Suprapubic skin (tissue), 4 donors: ENCODE results near the gene THSD7A. TPM values are rescaled to one million over a fixed set of nuclear protein-coding genes. Genes with fewer than 3 reads are reported as not detected.

ENCODE experiments used
- DNase-seq, 2 donors: peaks; one replicate each; pipeline ENCODE4 v3.0.0-alpha.2; 2019; ENCODE audit warnings: low spot score in 2 of 2
- H3K27ac ChIP-seq: fragments of 200-600 bp; sonication (generic); one replicate; pipeline ENCODE4 v1.5.1; 2019
- H3K27me3 ChIP-seq: fragments of 200-600 bp; sonication (generic); one replicate; pipeline ENCODE4 v1.5.1; 2019
- H3K36me3 ChIP-seq: fragments of 200-600 bp; sonication (generic); one replicate; pipeline ENCODE4 v1.5.1; 2019
- H3K4me1 ChIP-seq: fragments of 200-600 bp; sonication (generic); one replicate; pipeline ENCODE4 v1.5.1; 2019
- H3K4me3 ChIP-seq: fragments of 200-600 bp; sonication (generic); one replicate; pipeline ENCODE4 v1.5.1; 2019; ENCODE audit warnings: mild to moderate bottlenecking
- H3K9me3 ChIP-seq: fragments of 200-600 bp; sonication (generic); one replicate; pipeline ENCODE4 v1.5.1; 2019
- CTCF ChIP-seq, 2 donors: fragments of 200-600 bp in 1 of 2; fragments of 450-650 bp in 1 of 2; sonication (generic) in 1 of 2; IDR thresholded peaks; one replicate each; pipeline ENCODE4 v1.5.1; 2016 to 2019; ENCODE audit warnings: antibody characterized with exemption in 2 of 2, mild to moderate bottlenecking in 1 of 2, moderate library complexity in 1 of 2
- EP300 ChIP-seq: sonication (generic); formaldehyde crosslinking; IDR thresholded peaks from one replicate; pipeline ENCODE4 v1.6.1; 2017; ENCODE audit warnings: antibody characterized with exemption
- POLR2A ChIP-seq, 2 donors: fragments of 450-650 bp; IDR thresholded peaks; one replicate each; pipeline ENCODE4 v1.6.1; 2017; ENCODE audit warnings: antibody characterized with exemption in 2 of 2, mild to moderate bottlenecking in 2 of 2, moderate library complexity in 2 of 2
- POLR2AphosphoS5 ChIP-seq, 3 donors: sonication (generic); formaldehyde crosslinking; IDR thresholded peaks; one replicate each; pipeline ENCODE4 v1.6.1; 2017; ENCODE audit warnings: antibody characterized with exemption in 3 of 3
- WGBS: methylation state at CpG from one replicate; pipeline ENCODE4 v1.1.5; 2018; 5-methylcytosine and 5-hydroxymethylcytosine counted together
- total RNA-seq, 4 donors: library from RNA; depleted of rRNA; stranded (reverse); fragments of >200 nt; gene quantifications; one replicate each; pipeline ENCODE4 v1.1.0, GENCODE V29; 2016

Gene THSD7A
- total RNA-seq, 4 donors from 2014 or later = 0.42 to 5.4 (median 1.2) TPM

GRCh38 chr7:11638011-11638774 is 193.8 kb downstream of the THSD7A start:
- WGBS = 28% methylated on average over 4 of the region's 4 CpGs

GRCh38 chr7:11636274-11636673 is 195.7 kb downstream of the THSD7A start:
- DNase-seq = no peak
- no peak for TF ChIP-seq POLR2AphosphoS5 (IDR thresholded peaks at IDR 0.05)
- TF ChIP-seq POLR2A (IDR thresholded peaks at IDR 0.05) = no peak
- no peak for TF ChIP-seq EP300
- no peak for TF ChIP-seq CTCF (IDR thresholded peaks at IDR 0.05)
- Histone ChIP-seq H3K36me3 (no peaks in the 10 kb centered on the region), H3K4me3 (no peak overlapping the region), H3K9me3 (no peaks in the 10 kb centered on the region), H3K27ac (no peak overlapping the region), H3K4me1 (no peaks in the 10 kb centered on the region), H3K27me3 (no peaks in the 10 kb centered on the region)
- WGBS = 98% methylated on average over 11 of the region's 19 CpGs

More at GRCh38 chr7:11638011-11638774, 193.8 kb downstream of the THSD7A start:
- Histone ChIP-seq H3K27me3 (no peaks in the 10 kb centered on the region), H3K9me3 (no peaks in the 10 kb centered on the region), H3K27ac (no peak overlapping the region), H3K36me3 (no peaks in the 10 kb centered on the region), H3K4me3 (no peak overlapping the region), H3K4me1 (no peaks in the 10 kb centered on the region)
- TF ChIP-seq POLR2AphosphoS5 (IDR thresholded peaks at IDR 0.05) = no peak
- no peak for TF ChIP-seq EP300
- no peak for TF ChIP-seq POLR2A (IDR thresholded peaks at IDR 0.05)
- no peak for TF ChIP-seq CTCF (IDR thresholded peaks at IDR 0.05)
- DNase-seq = no peak

- Histone ChIP-seq H3K36me3 (no peaks in the 10 kb centered on the region), H3K9me3 (no peaks in the 10 kb centered on the region), H3K27me3 (no peaks in the 10 kb centered on the region), H3K27ac (no peak overlapping the region), H3K4me3 (no peak overlapping the region), H3K4me1 (no peaks in the 10 kb centered on the region)
- TF ChIP-seq EP300 (no peak), POLR2A (IDR thresholded peaks at IDR 0.05) (no peak), CTCF (IDR thresholded peaks at IDR 0.05) (no peak), POLR2AphosphoS5 (IDR thresholded peaks at IDR 0.05) (no peak)
- DNase-seq = no peak
- WGBS = 74% methylated on average over 1 of the region's 1 CpG
These were observed 198.7 kb downstream of the THSD7A start for GRCh38 chr7:11633310-11633709.

GRCh38 chr7:11630355-11630754 is 201.6 kb downstream of the THSD7A start:
- Histone ChIP-seq H3K4me3 (no peak overlapping the region), H3K36me3 (no peaks in the 10 kb centered on the region), H3K9me3 (no peaks in the 10 kb centered on the region), H3K4me1 (no peaks in the 10 kb centered on the region), H3K27me3 (no peaks in the 10 kb centered on the region), H3K27ac (no peak overlapping the region)
- DNase-seq = no peak
- WGBS = 60% methylated on average over 2 of the region's 2 CpGs
- no peak for TF ChIP-seq POLR2A (IDR thresholded peaks at IDR 0.05)
- no peak for TF ChIP-seq CTCF (IDR thresholded peaks at IDR 0.05)
- TF ChIP-seq EP300 = no peak
- no peak for TF ChIP-seq POLR2AphosphoS5 (IDR thresholded peaks at IDR 0.05)

GRCh38 chr7:11625669-11626068 is 206.3 kb downstream of the THSD7A start:
- WGBS = 58% methylated on average over 2 of the region's 2 CpGs
- Histone ChIP-seq H3K9me3 (no peaks in the 10 kb centered on the region), H3K4me1 (no peaks in the 10 kb centered on the region), H3K4me3 (no peak overlapping the region), H3K27me3 (no peaks in the 10 kb centered on the region), H3K27ac (no peak overlapping the region), H3K36me3 (no peaks in the 10 kb centered on the region)
- DNase-seq = no peak
- TF ChIP-seq POLR2AphosphoS5 (IDR thresholded peaks at IDR 0.05) (no peak), CTCF (IDR thresholded peaks at IDR 0.05) (no peak), POLR2A (IDR thresholded peaks at IDR 0.05) (no peak), EP300 (no peak)
